GM12878 (cell line): Measurements from ENCODE around the gene RCN2.

Experiments used
- CHD4 ChIP-seq: fragments of 200-600 bp; sonication (generic); IDR thresholded peaks from 2 replicates; pipeline ENCODE4 v1.6.1; 2016; ENCODE audit warnings: mild to moderate bottlenecking
- MXI1 ChIP-seq: fragments of 150-350 bp; IDR thresholded peaks from 2 replicates; pipeline ENCODE4 v1.6.1; 2011; ENCODE audit warnings: low read depth, mild to moderate bottlenecking, inconsistent platforms, low read length, improper control_type of control experiment
- SMARCA5 ChIP-seq: fragments of 450-650 bp; IDR thresholded peaks from 2 replicates; pipeline ENCODE4 v1.6.1; 2017; ENCODE audit warnings: mild to moderate bottlenecking
- STAT1 ChIP-seq: fragments of 450-650 bp; conservative IDR thresholded peaks from 2 replicates; pipeline ENCODE4 v1.6.1; 2014; ENCODE audit warnings: antibody characterized with exemption, mild to moderate bottlenecking
- TARDBP ChIP-seq: IDR thresholded peaks from 2 replicates; pipeline ENCODE4 v1.6.1; 2016; ENCODE audit warnings: borderline replicate concordance
- TF ChIP-seq, protein P1 (sequence below), 3 experiments: IDR thresholded peaks in 2 of 3; conservative IDR thresholded peaks in 1 of 3; 2 replicates each; pipeline ENCODE4 v1.5.1; 2011; ENCODE audit warnings: low read depth in 3 of 3, low read length in 3 of 3, mild to moderate bottlenecking in 3 of 3, control low read depth in 2 of 3, moderate library complexity in 2 of 3, inconsistent platforms in 1 of 3, mixed read lengths in 1 of 3; ENCODE audit not compliant: control insufficient read depth in 2 of 3, insufficient read depth in 1 of 3; ENCODE audit errors: extremely low read depth in 1 of 3

DNA sequence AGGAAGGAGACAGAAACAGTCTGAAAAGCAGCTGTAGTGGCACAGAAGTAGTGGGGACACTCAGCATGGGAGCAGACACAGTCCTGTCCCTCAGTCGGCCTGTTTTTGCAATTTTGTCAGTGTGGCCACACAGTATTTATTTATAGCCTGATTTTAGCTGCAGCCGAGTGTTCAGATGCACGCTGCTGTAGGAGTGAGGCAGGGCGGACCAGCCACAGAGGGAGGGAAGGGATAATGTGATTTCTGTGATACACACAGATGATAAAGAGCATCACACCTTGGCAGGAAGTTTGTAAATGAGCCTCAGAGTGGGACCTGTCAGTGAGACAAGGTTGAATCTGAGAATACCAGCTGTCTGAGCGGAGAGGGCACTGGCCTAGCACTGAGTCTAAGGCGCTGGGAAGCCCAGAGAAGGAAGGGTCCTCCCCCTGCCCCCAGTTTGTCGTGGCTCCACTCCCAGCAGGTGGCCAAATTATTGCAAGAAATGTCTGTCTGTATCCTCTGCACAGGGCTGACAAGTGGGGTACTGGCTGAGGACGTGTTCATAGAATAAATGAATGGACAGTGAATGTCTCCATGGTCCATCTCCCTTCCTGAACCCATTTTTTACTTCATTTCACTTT lies 67.2 kb downstream of the RCN2 start:
- no peak for TF ChIP-seq CHD4
- TF ChIP-seq TARDBP: no peak
- TF ChIP-seq, protein P1, sequence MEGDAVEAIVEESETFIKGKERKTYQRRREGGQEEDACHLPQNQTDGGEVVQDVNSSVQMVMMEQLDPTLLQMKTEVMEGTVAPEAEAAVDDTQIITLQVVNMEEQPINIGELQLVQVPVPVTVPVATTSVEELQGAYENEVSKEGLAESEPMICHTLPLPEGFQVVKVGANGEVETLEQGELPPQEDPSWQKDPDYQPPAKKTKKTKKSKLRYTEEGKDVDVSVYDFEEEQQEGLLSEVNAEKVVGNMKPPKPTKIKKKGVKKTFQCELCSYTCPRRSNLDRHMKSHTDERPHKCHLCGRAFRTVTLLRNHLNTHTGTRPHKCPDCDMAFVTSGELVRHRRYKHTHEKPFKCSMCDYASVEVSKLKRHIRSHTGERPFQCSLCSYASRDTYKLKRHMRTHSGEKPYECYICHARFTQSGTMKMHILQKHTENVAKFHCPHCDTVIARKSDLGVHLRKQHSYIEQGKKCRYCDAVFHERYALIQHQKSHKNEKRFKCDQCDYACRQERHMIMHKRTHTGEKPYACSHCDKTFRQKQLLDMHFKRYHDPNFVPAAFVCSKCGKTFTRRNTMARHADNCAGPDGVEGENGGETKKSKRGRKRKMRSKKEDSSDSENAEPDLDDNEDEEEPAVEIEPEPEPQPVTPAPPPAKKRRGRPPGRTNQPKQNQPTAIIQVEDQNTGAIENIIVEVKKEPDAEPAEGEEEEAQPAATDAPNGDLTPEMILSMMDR (IDR thresholded peaks at IDR 0.05 in 2 of 3, conservative IDR thresholded peaks at IDR 0.05 in 1 of 3; ENCODE audit: control insufficient read depth in 2 of 3, extremely low read depth in 1 of 3, insufficient read depth in 1 of 3, low read depth in 3 of 3, low read length in 3 of 3): no peak
- TF ChIP-seq SMARCA5: no peak
- no peak for TF ChIP-seq STAT1
- no peak for TF ChIP-seq MXI1
